ENCODE measurements around the gene RAB9B.
A peak's percentile ranks its signal among the peaks of the same experiment; 100 is the strongest.

RAB9B gene

GRCh38 chrX:103861200-103861599 is 29.1 kb upstream of the RAB9B start:
- no peak for DNase-seq (ENCODE audit: low read depth)
- no peak for TF ChIP-seq CTCF (IDR thresholded peaks at IDR 0.05; ENCODE audit: low read depth, low read length, missing control alignments)
- in situ Hi-C loops (cut with HindIII; ENCODE audit: low sequenced_read_pairs): no loop called here
- no peak overlapping the region for H3K4me3 ChIP-seq (ENCODE audit: low read depth, low read length)

- no peak for TF ChIP-seq CTCF (IDR thresholded peaks at IDR 0.05; ENCODE audit: low read depth, low read length, missing control alignments)
- DNase-seq (ENCODE audit: low read depth): no peak
- in situ Hi-C loops (cut with HindIII; ENCODE audit: low sequenced_read_pairs): no loop called here
- no peak overlapping the region for H3K4me3 ChIP-seq (ENCODE audit: low read depth, low read length)
Measured at GRCh38 chrX:103849558-103849957, 17.5 kb upstream of the RAB9B start.

GRCh38 chrX:103847174-103847870 is 15.3 kb upstream of the RAB9B start:
- in situ Hi-C loops (cut with HindIII; ENCODE audit: low sequenced_read_pairs): no loop called here
- H3K4me3 ChIP-seq (ENCODE audit: low read depth, low read length): no peak overlapping the region
- no peak for DNase-seq (ENCODE audit: low read depth)
- no peak for TF ChIP-seq CTCF (IDR thresholded peaks at IDR 0.05; ENCODE audit: low read depth, low read length, missing control alignments)

- no peak for TF ChIP-seq CTCF (IDR thresholded peaks at IDR 0.05; ENCODE audit: low read depth, low read length, missing control alignments)
- DNase-seq (ENCODE audit: low read depth): no peak
- no peak overlapping the region for H3K4me3 ChIP-seq (ENCODE audit: low read depth, low read length)
- in situ Hi-C loops (cut with HindIII; ENCODE audit: low sequenced_read_pairs): no loop called here
Measured at GRCh38 chrX:103846386-103846785, 14.3 kb upstream of the RAB9B start.

GRCh38 chrX:103845165-103845653 is 13.2 kb upstream of the RAB9B start:
- H3K4me3 ChIP-seq (ENCODE audit: low read depth, low read length): no peak overlapping the region
- TF ChIP-seq CTCF (IDR thresholded peaks at IDR 0.05; ENCODE audit: low read depth, low read length, missing control alignments): peak; percentile 67
- in situ Hi-C loops (cut with HindIII; ENCODE audit: low sequenced_read_pairs): no loop called here
- peak; percentile 72 for DNase-seq (ENCODE audit: low read depth)

GRCh38 chrX:103839404-103839803 is 7.3 kb upstream of the RAB9B start:
- in situ Hi-C loops (cut with HindIII; ENCODE audit: low sequenced_read_pairs): no loop called here
- no peak for TF ChIP-seq CTCF (IDR thresholded peaks at IDR 0.05; ENCODE audit: low read depth, low read length, missing control alignments)
- H3K4me3 ChIP-seq (ENCODE audit: low read depth, low read length): no peak overlapping the region
- DNase-seq (ENCODE audit: low read depth): no peak

Data from astrocyte of the cerebellum (primary cell).